ENCODE measurements around the gene HIVEP3.

- TF ChIP-seq TAF1 (IDR thresholded peaks at IDR 0.05; ENCODE audit: low read depth, low read length) (no peak), POLR2A (IDR thresholded peaks at IDR 0.05; ENCODE audit: low read depth, low read length) (no peak), POLR2AphosphoS5 (IDR thresholded peaks at IDR 0.05; ENCODE audit: low read depth, low read length) (no peak), SPI1 (IDR thresholded peaks at IDR 0.05; ENCODE audit: low read depth, low read length) (no peak), POU2F2 (IDR thresholded peaks at IDR 0.05; ENCODE audit: low read depth, low read length) (no peak), PAX5 (IDR thresholded peaks at IDR 0.05; ENCODE audit: insufficient read depth, low read length, severe bottlenecking) (no peak)
These were observed 377.7 kb downstream of the HIVEP3 start for GRCh38 chr1:41540886-41541591.

Measured in GM12891 (cell line).